Stomach (tissue), 4 donors: ENCODE results near the gene STX1A.

Experiments used
- CTCF ChIP-seq, 7 experiments: fragments of 450-650 bp in 4 of 7; fragments of 200-600 bp in 3 of 7; sonication (generic) in 3 of 7; IDR thresholded peaks; one replicate each; pipeline ENCODE4 v1.5.1; 2016 to 2019; ENCODE audit warnings: antibody characterized with exemption in 7 of 7, control low read depth in 2 of 7, mild to moderate bottlenecking in 1 of 7
- EP300 ChIP-seq: sonication (generic); formaldehyde crosslinking; IDR thresholded peaks from one replicate; pipeline ENCODE4 v1.6.1; 2017; ENCODE audit warnings: antibody characterized with exemption
- POLR2A ChIP-seq, 4 donors: fragments of 450-650 bp; IDR thresholded peaks; one replicate each; pipeline ENCODE4 v1.6.1; 2016; ENCODE audit warnings: antibody characterized with exemption in 4 of 4, control low read depth in 2 of 4, mild to moderate bottlenecking in 1 of 4, moderate library complexity in 1 of 4
- POLR2AphosphoS5 ChIP-seq, 3 donors: sonication (generic); formaldehyde crosslinking; IDR thresholded peaks; one replicate each; pipeline ENCODE4 v1.6.1; 2016; ENCODE audit warnings: antibody characterized with exemption in 3 of 3

GRCh38 chr7:73683788-73684693 lies 35.4 kb downstream of the STX1A start:
- no peak for TF ChIP-seq EP300
- no peak for TF ChIP-seq POLR2A (IDR thresholded peaks at IDR 0.05)
- no peak for TF ChIP-seq CTCF (IDR thresholded peaks at IDR 0.05)
- TF ChIP-seq POLR2AphosphoS5 (IDR thresholded peaks at IDR 0.05), result no peak
